ENCODE data around the gene TMEM117. TPM values are rescaled to one million over a fixed set of nuclear protein-coding genes. Genes with fewer than 3 reads are reported as not detected.

The TMEM117 gene
- total RNA-seq, 1 donor from 2014 or later, result 0.80 TPM

DNA sequence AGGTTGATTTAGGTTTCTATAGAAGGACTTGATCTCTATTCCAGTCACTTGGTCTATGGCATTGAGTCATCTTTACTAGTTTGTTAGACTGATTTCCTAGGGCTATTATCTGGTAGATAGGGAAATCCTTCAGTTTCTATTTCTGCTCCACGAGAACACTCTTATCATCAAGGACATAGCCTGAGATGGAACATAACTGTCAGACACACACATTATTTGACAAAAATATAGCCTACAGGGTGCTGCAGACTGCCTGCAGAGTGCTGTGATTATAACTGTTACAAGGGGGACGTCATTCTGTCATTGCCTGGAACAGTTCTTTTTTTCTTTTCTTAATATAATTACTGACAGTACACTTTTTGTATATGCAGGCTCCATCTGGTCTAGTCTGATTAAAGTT is 82.0 kb downstream of the TMEM117 start:
- no peak for DNase-seq (ENCODE audit: low spot score)
- Mint-ChIP-seq H3K9me3 (ENCODE audit: unreplicated experiment) (no peaks in the 10 kb centered on the region), H3K27me3 (ENCODE audit: unreplicated experiment) (no peaks in the 10 kb centered on the region), H3K36me3 (ENCODE audit: low read depth, unreplicated experiment) (no peaks in the 10 kb centered on the region), H3K27ac (ENCODE audit: unreplicated experiment) (no peak overlapping the region), H3K4me3 (ENCODE audit: unreplicated experiment) (no peak overlapping the region), H3K4me1 (ENCODE audit: unreplicated experiment) (no peaks in the 10 kb centered on the region)
- no peak for TF ChIP-seq CTCF (IDR thresholded peaks at IDR 0.05; ENCODE audit: unreplicated experiment)

GRCh38 chr12:43921666-43922337 is 85.9 kb downstream of the TMEM117 start:
- no peaks in the 10 kb centered on the region for H3K9me3 Mint-ChIP-seq (ENCODE audit: unreplicated experiment)
- TF ChIP-seq CTCF (IDR thresholded peaks at IDR 0.05; ENCODE audit: unreplicated experiment), result no peak
- H3K36me3 Mint-ChIP-seq (ENCODE audit: low read depth, unreplicated experiment), result no peaks in the 10 kb centered on the region
- no peak for DNase-seq (ENCODE audit: low spot score)
- no peaks in the 10 kb centered on the region for H3K4me1 Mint-ChIP-seq (ENCODE audit: unreplicated experiment)
- H3K27me3 Mint-ChIP-seq (ENCODE audit: unreplicated experiment), result no peaks in the 10 kb centered on the region
- H3K4me3 Mint-ChIP-seq (ENCODE audit: unreplicated experiment), result no peak overlapping the region
- H3K27ac Mint-ChIP-seq (ENCODE audit: unreplicated experiment), result no peak overlapping the region

GRCh38 chr12:43930032-43930431 is 94.2 kb downstream of the TMEM117 start:
- no peak for TF ChIP-seq CTCF (IDR thresholded peaks at IDR 0.05; ENCODE audit: unreplicated experiment)
- Mint-ChIP-seq H3K4me3 (ENCODE audit: unreplicated experiment) (no peak overlapping the region), H3K4me1 (ENCODE audit: unreplicated experiment) (peaks cover 7% of the 10 kb centered on the region), H3K27ac (ENCODE audit: unreplicated experiment) (no peak overlapping the region), H3K9me3 (ENCODE audit: unreplicated experiment) (peaks cover 10% of the 10 kb centered on the region), H3K27me3 (ENCODE audit: unreplicated experiment) (no peaks in the 10 kb centered on the region), H3K36me3 (ENCODE audit: low read depth, unreplicated experiment) (peaks cover 6% of the 10 kb centered on the region)
- DNase-seq (ENCODE audit: low spot score), result no peak

- Mint-ChIP-seq H3K9me3 (ENCODE audit: unreplicated experiment) (peaks cover 10% of the 10 kb centered on the region), H3K36me3 (ENCODE audit: low read depth, unreplicated experiment) (peaks cover 6% of the 10 kb centered on the region), H3K27me3 (ENCODE audit: unreplicated experiment) (no peaks in the 10 kb centered on the region), H3K27ac (ENCODE audit: unreplicated experiment) (no peak overlapping the region), H3K4me1 (ENCODE audit: unreplicated experiment) (peaks cover 7% of the 10 kb centered on the region), H3K4me3 (ENCODE audit: unreplicated experiment) (no peak overlapping the region)
- TF ChIP-seq CTCF (IDR thresholded peaks at IDR 0.05; ENCODE audit: unreplicated experiment), result no peak
- no peak for DNase-seq (ENCODE audit: low spot score)
Measured at GRCh38 chr12:43931187-43931586, 95.3 kb downstream of the TMEM117 start.

- DNase-seq (ENCODE audit: low spot score), result no peak
- Mint-ChIP-seq H3K4me3 (ENCODE audit: unreplicated experiment) (no peak overlapping the region), H3K9me3 (ENCODE audit: unreplicated experiment) (peaks cover 4% of the 10 kb centered on the region), H3K27ac (ENCODE audit: unreplicated experiment) (no peak overlapping the region), H3K4me1 (ENCODE audit: unreplicated experiment) (peaks cover 4% of the 10 kb centered on the region), H3K36me3 (ENCODE audit: low read depth, unreplicated experiment) (peaks cover 4% of the 10 kb centered on the region), H3K27me3 (ENCODE audit: unreplicated experiment) (no peaks in the 10 kb centered on the region)
- TF ChIP-seq CTCF (IDR thresholded peaks at IDR 0.05; ENCODE audit: unreplicated experiment), result no peak
Measured at GRCh38 chr12:43935581-43935980, 99.7 kb downstream of the TMEM117 start.
